Endothelial cell of umbilical vein (primary cell): Measurements from ENCODE around the gene DLGAP4. TPM values are rescaled to one million over a fixed set of nuclear protein-coding genes. Genes with fewer than 3 reads are reported as not detected.

Experiments
- BruUV-seq: library from RNA; stranded (reverse); fragments of 400-500 nt; replicated peaks from 2 replicates; lab custom pipeline; 2021; lab: Mats Ljungman, UMichigan
- CTCF ChIA-PET: fragments of 300-600, 350-600 bp; sonication (Branson Sonifier 250); formaldehyde crosslinking; loops from one replicate; lab custom pipeline; 2021; ENCODE audit warnings: antibody characterized with exemption, inconsistent platforms; lab: Charles Lee
- POLR2A ChIA-PET: fragments of 300-600, 350-600 bp; sonication (Branson Sonifier 250); formaldehyde crosslinking; loops from one replicate; lab custom pipeline; 2021; ENCODE audit warnings: antibody characterized with exemption, inconsistent platforms; lab: Charles Lee
- DNase-seq: peaks from one replicate; pipeline ENCODE4 v3.0.0-alpha.2; 2011; ENCODE audit warnings: low read depth, low spot score
- FAIRE-seq: peaks from 2 replicates; lab custom pipeline; 2011; peaks lifted over from hg19 to GRCh38; lab: Jason Lieb, UNC
- H2AFZ ChIP-seq: 2 replicates; pipeline ENCODE4 v1.6.0; 2012; ENCODE audit warnings: low read depth, low read length, control low read depth, inconsistent platforms
- H3K27ac ChIP-seq: 2 replicates; pipeline ENCODE4 v1.5.1; 2011; ENCODE audit warnings: low read depth, mild to moderate bottlenecking, control low read depth, low read length, moderate library complexity; ENCODE audit not compliant: insufficient read depth
- H3K27me3 ChIP-seq, 2 experiments: 2 replicates each; pipeline versions ENCODE4 v1.6.0 to v1.6.1; 2011; ENCODE audit warnings: low read length in 2 of 2, mixed read lengths in 1 of 2; ENCODE audit not compliant: control insufficient read depth in 2 of 2, insufficient read depth in 2 of 2
- H3K36me3 ChIP-seq, 2 experiments: 2 replicates in 1 of 2; 3 replicates in 1 of 2; pipeline ENCODE4 v1.5.1; 2011; ENCODE audit warnings: low read length in 2 of 2, mild to moderate bottlenecking in 1 of 2, moderate library complexity in 1 of 2; ENCODE audit not compliant: control insufficient read depth in 2 of 2, insufficient read depth in 2 of 2; ENCODE audit errors: extremely low read depth in 1 of 2
- H3K4me1 ChIP-seq: 3 replicates; pipeline ENCODE4 v1.5.1; 2011; ENCODE audit warnings: mild to moderate bottlenecking, low read length; ENCODE audit not compliant: control insufficient read depth, insufficient read depth; ENCODE audit errors: extremely low read depth
- H3K4me2 ChIP-seq: 2 replicates; pipeline ENCODE4 v1.6.1; 2011; ENCODE audit warnings: low read length, control low read depth, mixed read lengths; ENCODE audit not compliant: insufficient read depth
- H3K4me3 ChIP-seq, 3 experiments: fragments of 200-600 bp in 1 of 3; sonication (generic), shearing (Covaris generic) in 1 of 3; replicated peaks in 1 of 3; 2 replicates each; pipeline ENCODE4 v1.5.1; 2011 to 2016; ENCODE audit warnings: control low read depth in 3 of 3, low read length in 3 of 3, mild to moderate bottlenecking in 2 of 3, inconsistent platforms in 1 of 3, low read depth in 1 of 3, moderate library complexity in 1 of 3; ENCODE audit not compliant: insufficient read depth in 1 of 3
- H3K79me2 ChIP-seq: 2 replicates; pipeline ENCODE4 v1.6.0; 2012; ENCODE audit warnings: low read length, inconsistent platforms; ENCODE audit not compliant: control insufficient read depth, insufficient read depth
- H3K9ac ChIP-seq: replicated peaks from 2 replicates; pipeline ENCODE3; 2011; ENCODE audit warnings: low read length, control low read depth; ENCODE audit not compliant: insufficient read depth; ENCODE audit errors: extremely low read depth
- H3K9me1 ChIP-seq: replicated peaks from 3 replicates; pipeline ENCODE4 v1.6.0; 2011; ENCODE audit warnings: mild to moderate bottlenecking, low read length; ENCODE audit not compliant: control insufficient read depth, insufficient read depth; ENCODE audit errors: extremely low read depth
- H3K9me3 ChIP-seq: replicated peaks from 2 replicates; pipeline ENCODE4 v1.5.1; 2012; ENCODE audit warnings: low read length, inconsistent platforms; ENCODE audit not compliant: control insufficient read depth, insufficient read depth
- H4K20me1 ChIP-seq: replicated peaks from 2 replicates; pipeline ENCODE3; 2011; ENCODE audit warnings: mild to moderate bottlenecking, low read length; ENCODE audit not compliant: control insufficient read depth, insufficient read depth; ENCODE audit errors: extremely low read depth
- EZH2 ChIP-seq: IDR thresholded peaks from 2 replicates; pipeline ENCODE4 v1.6.1; 2012; ENCODE audit warnings: borderline replicate concordance, low read depth, mild to moderate bottlenecking, moderate library complexity, low read length, inconsistent platforms; ENCODE audit not compliant: severe bottlenecking
- FOS ChIP-seq: IDR thresholded peaks from 2 replicates; pipeline ENCODE4 v1.6.1; 2011; ENCODE audit warnings: mild to moderate bottlenecking, low read length, moderate library complexity, borderline replicate concordance; ENCODE audit not compliant: insufficient read depth
- GATA2 ChIP-seq: IDR thresholded peaks from 2 replicates; pipeline ENCODE4 v1.7.0; 2011; ENCODE audit warnings: low read depth, mild to moderate bottlenecking, moderate library complexity, mixed read lengths, low read length; ENCODE audit not compliant: insufficient read length, insufficient read depth
- JUN ChIP-seq: IDR thresholded peaks from 2 replicates; pipeline ENCODE4 v1.6.1; 2011; ENCODE audit warnings: borderline replicate concordance, low read depth; ENCODE audit not compliant: insufficient read length, insufficient read depth
- MYC ChIP-seq: IDR thresholded peaks from one replicate; pipeline ENCODE4 v1.6.1; 2011; ENCODE audit warnings: mild to moderate bottlenecking, low read depth, low read length
- POLR2A ChIP-seq: IDR thresholded peaks from 2 replicates; pipeline ENCODE4 v1.6.1; 2012; ENCODE audit warnings: low read depth, mild to moderate bottlenecking, control low read depth, low read length
- POLR2AphosphoS5 ChIP-seq: IDR thresholded peaks from 2 replicates; pipeline ENCODE4 v1.6.1; 2012; ENCODE audit warnings: low read depth, mild to moderate bottlenecking, control low read depth, low read length, moderate library complexity; ENCODE audit not compliant: insufficient read depth
- dilution Hi-C: fragments of 300-500 bp; cut with MboI; formaldehyde crosslinking; loops from one replicate; pipeline ENCODE4 v1.15.0; 2019; ENCODE audit warnings: low sequenced_read_pairs; ENCODE audit not compliant: extremely low pct_ligation_motif_present
- intact Hi-C: fragments of 100-400 bp; cut with micrococcal nuclease; formaldehyde crosslinking; loops from one replicate; pipeline ENCODE4 v1.10.0; 2022
- polyA plus RNA-seq, 4 experiments: library from polyadenylated mRNA; depleted of rRNA in 3 of 4; stranded (reverse) in 3 of 4; unstranded in 1 of 4; fragments of >200 nt; gene quantifications; 2 replicates each; pipeline versions ENCODE4 v1.2.1 to v1.2.3, GENCODE V29; 2011 to 2012; ENCODE audit warnings: missing spikeins in 1 of 4
- total RNA-seq: library from RNA; stranded (reverse); gene quantifications from 2 replicates; pipeline ENCODE4 v1.2.3, GENCODE V29; 2021
- TF ChIP-seq, protein P1 (sequence below): IDR thresholded peaks from 2 replicates; pipeline ENCODE4 v1.6.1; 2011; ENCODE audit not compliant: insufficient read depth, insufficient read length
- TF ChIP-seq, protein P2 (sequence below), 2 donors: IDR thresholded peaks; 1 replicate in 1 of 2; 2 replicates in 1 of 2; pipeline ENCODE4 v1.5.1; 2011; ENCODE audit warnings: low read length in 2 of 2, mild to moderate bottlenecking in 2 of 2, moderate library complexity in 2 of 2, control low read depth in 1 of 2, inconsistent platforms in 1 of 2, low read depth in 1 of 2; ENCODE audit not compliant: insufficient read depth in 1 of 2; ENCODE audit errors: extremely low read depth in 1 of 2

DLGAP4 gene
- total and polyA plus RNA-seq, 2 donors (not counting 3 experiments of a cell fraction or from before 2014, with no cell fraction given), result 57.5 to 125 TPM

DNA sequence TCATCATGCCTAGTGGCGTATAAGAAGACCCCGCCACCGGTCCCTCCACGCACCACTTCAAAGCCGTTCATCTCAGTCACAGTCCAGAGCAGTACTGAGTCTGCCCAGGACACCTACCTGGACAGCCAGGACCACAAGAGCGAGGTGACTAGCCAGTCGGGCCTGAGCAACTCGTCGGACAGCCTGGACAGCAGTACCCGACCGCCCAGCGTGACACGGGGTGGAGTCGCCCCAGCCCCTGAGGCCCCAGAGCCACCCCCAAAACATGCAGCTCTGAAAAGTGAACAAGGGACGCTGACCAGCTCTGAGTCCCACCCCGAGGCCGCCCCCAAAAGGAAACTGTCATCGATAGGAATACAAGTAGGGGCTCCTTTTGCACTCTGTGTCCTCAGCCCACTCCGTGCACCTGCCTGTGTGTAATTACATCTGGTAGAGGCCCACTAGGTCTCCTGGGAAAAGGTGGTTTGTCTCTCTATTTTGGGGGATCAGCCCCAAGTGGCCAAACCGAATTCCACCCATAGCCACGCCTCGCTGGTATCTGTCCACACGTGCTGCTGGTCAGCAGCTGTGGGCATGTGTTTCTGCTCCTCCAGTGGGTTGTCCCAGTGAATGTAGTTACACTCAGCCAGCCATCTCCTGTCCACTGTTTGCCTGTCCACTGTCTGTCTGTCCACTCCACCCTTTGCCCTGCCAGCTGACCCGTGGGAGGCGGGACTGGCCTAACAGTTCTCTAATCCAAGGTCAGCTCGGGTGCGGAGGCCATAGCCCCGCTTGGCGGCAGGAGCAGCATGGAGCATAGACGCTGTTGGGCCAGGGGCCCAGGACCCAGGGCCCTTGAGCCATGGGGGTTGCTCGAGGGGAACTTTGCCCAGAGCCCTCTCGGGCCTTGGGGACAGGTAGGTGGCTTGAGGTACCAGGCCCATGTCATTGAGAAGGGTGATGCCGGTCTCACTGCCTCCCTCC lies 190.8 kb downstream of the DLGAP4 start:
- Histone ChIP-seq H3K9me1 (no peaks in the 10 kb centered on the region), H3K27ac (no peak overlapping the region), H3K4me1 (peaks cover 15% of the 10 kb centered on the region), H3K79me2 (peaks cover 36% of the 10 kb centered on the region), H3K4me3 (no peak overlapping the region), H3K27me3 (no peaks in the 10 kb centered on the region), H3K4me2 (no peak overlapping the region), H3K9me3 (no peaks in the 10 kb centered on the region), H2AFZ (no peak overlapping the region), H3K36me3 (peaks cover 22 to 52% of the 10 kb centered on the region in 2 experiments), H3K9ac (no peak overlapping the region), H4K20me1 (peaks cover 3% of the 10 kb centered on the region)
- FAIRE-seq, result no peak
- CTCF ChIA-PET, result interaction anchor here (1.5 kb wide), 1 partner anchor 47 kb away, joined by 3 read pairs; no protein-coding TSS in a partner anchor
- TF ChIP-seq POLR2A (no peak), JUN (no peak), POLR2AphosphoS5 (no peak), MYC (no peak), FOS (no peak), EZH2 (no peak), GATA2 (no peak)
- TF ChIP-seq, protein P1, sequence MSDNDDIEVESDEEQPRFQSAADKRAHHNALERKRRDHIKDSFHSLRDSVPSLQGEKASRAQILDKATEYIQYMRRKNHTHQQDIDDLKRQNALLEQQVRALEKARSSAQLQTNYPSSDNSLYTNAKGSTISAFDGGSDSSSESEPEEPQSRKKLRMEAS, result no peak
- TF ChIP-seq, protein P2, sequence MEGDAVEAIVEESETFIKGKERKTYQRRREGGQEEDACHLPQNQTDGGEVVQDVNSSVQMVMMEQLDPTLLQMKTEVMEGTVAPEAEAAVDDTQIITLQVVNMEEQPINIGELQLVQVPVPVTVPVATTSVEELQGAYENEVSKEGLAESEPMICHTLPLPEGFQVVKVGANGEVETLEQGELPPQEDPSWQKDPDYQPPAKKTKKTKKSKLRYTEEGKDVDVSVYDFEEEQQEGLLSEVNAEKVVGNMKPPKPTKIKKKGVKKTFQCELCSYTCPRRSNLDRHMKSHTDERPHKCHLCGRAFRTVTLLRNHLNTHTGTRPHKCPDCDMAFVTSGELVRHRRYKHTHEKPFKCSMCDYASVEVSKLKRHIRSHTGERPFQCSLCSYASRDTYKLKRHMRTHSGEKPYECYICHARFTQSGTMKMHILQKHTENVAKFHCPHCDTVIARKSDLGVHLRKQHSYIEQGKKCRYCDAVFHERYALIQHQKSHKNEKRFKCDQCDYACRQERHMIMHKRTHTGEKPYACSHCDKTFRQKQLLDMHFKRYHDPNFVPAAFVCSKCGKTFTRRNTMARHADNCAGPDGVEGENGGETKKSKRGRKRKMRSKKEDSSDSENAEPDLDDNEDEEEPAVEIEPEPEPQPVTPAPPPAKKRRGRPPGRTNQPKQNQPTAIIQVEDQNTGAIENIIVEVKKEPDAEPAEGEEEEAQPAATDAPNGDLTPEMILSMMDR (IDR thresholded peaks at IDR 0.05; ENCODE audit: extremely low read depth in 1 of 2, insufficient read depth in 1 of 2, low read depth in 1 of 2, low read length in 2 of 2), result no peak
- no TSS peak for BruUV-seq
- DNase-seq, result no peak
- intact Hi-C loops, result no loop called here
- dilution Hi-C loops, result no loop called here
- POLR2A ChIA-PET, result no interaction called here
